Inflammatory macrophage treated with lipopolysaccharide for 4 hours (primary cell): ENCODE data around the gene INTS1.

Source experiments
- DNase-seq: peaks from one replicate; pipeline ENCODE4 v3.0.0-alpha.2; 2020

The INTS1 gene

GRCh38 chr7:1541431-1542162 is 37.4 kb upstream of the INTS1 start:
- no peak for DNase-seq

- no peak for DNase-seq
Measured at GRCh38 chr7:1540776-1541271, 36.6 kb upstream of the INTS1 start.

- DNase-seq: no peak
Measured at GRCh38 chr7:1539882-1540775, 35.9 kb upstream of the INTS1 start.

- no peak for DNase-seq
Measured at GRCh38 chr7:1539181-1539881, 35.1 kb upstream of the INTS1 start.

GRCh38 chr7:1538544-1539180 is 34.5 kb upstream of the INTS1 start:
- no peak for DNase-seq

- no peak for DNase-seq
Measured at GRCh38 chr7:1537535-1538412, 33.6 kb upstream of the INTS1 start.

- DNase-seq: no peak
Measured at GRCh38 chr7:1536743-1537534, 32.8 kb upstream of the INTS1 start.

GRCh38 chr7:1536455-1536742 is 32.2 kb upstream of the INTS1 start:
- DNase-seq: no peak

- peak; percentile 74 for DNase-seq
Measured at GRCh38 chr7:1535701-1536454, 31.7 kb upstream of the INTS1 start.

GRCh38 chr7:1535100-1535458 is 30.9 kb upstream of the INTS1 start:
- no peak for DNase-seq

GRCh38 chr7:1534330-1535099 is 30.3 kb upstream of the INTS1 start:
- DNase-seq: no peak

GRCh38 chr7:1533547-1534329 is 29.5 kb upstream of the INTS1 start:
- DNase-seq: peak; percentile 84

GRCh38 chr7:1533255-1533546 is 29.0 kb upstream of the INTS1 start:
- no peak for DNase-seq

- peak; percentile 92 for DNase-seq
Measured at GRCh38 chr7:1532456-1533254, 28.5 kb upstream of the INTS1 start.

- DNase-seq: no peak
Measured at GRCh38 chr7:1531979-1532455, 27.8 kb upstream of the INTS1 start.

GRCh38 chr7:1531263-1531978 is 27.2 kb upstream of the INTS1 start:
- DNase-seq: peak; percentile 22

GRCh38 chr7:1530946-1531262 is 26.7 kb upstream of the INTS1 start:
- no peak for DNase-seq
